Liver (tissue), 9 donors: Measurements from ENCODE around the gene TFDP1. TPM values are rescaled to one million over a fixed set of nuclear protein-coding genes. Genes with fewer than 3 reads are reported as not detected.

Experiments used
- DNase-seq: peaks from one replicate; pipeline ENCODE4 v3.0.0-alpha.2; 2017; ENCODE audit warnings: low spot score
- H3K27ac ChIP-seq, 2 donors: one replicate each; pipeline ENCODE4 v1.7.0; 2013; ENCODE audit warnings: inconsistent platforms in 2 of 2, low read length in 2 of 2, control low read depth in 1 of 2, low read depth in 1 of 2, mild to moderate bottlenecking in 1 of 2
- H3K27me3 ChIP-seq, 4 donors: one replicate each; pipeline versions ENCODE4 v1.6.1 to v1.7.0; 2013; ENCODE audit warnings: low read length in 3 of 4, inconsistent platforms in 1 of 4, mild to moderate bottlenecking in 1 of 4, moderate library complexity in 1 of 4; ENCODE audit not compliant: control insufficient read depth in 4 of 4, insufficient read depth in 4 of 4
- H3K36me3 ChIP-seq, 4 donors: one replicate each; pipeline versions ENCODE4 v1.6.1 to v1.7.0; 2013; ENCODE audit warnings: low read length in 3 of 4, mild to moderate bottlenecking in 3 of 4, low read depth in 1 of 4, moderate library complexity in 1 of 4; ENCODE audit not compliant: control insufficient read depth in 4 of 4, insufficient read depth in 3 of 4
- H3K4me1 ChIP-seq, 4 donors: one replicate each; pipeline versions ENCODE4 v1.6.1 to v1.7.0; 2013; ENCODE audit warnings: low read length in 3 of 4, mild to moderate bottlenecking in 3 of 4, moderate library complexity in 1 of 4; ENCODE audit not compliant: control insufficient read depth in 4 of 4, insufficient read depth in 4 of 4
- H3K4me3 ChIP-seq, 3 donors: one replicate each; pipeline versions ENCODE4 v1.6.1 to v1.7.0; 2013; ENCODE audit warnings: low read length in 3 of 3, control low read depth in 1 of 3, low read depth in 1 of 3, mild to moderate bottlenecking in 1 of 3
- H3K9ac ChIP-seq, 2 donors: one replicate each; pipeline ENCODE4 v1.7.0; 2013; ENCODE audit warnings: low read length in 2 of 2, mild to moderate bottlenecking in 2 of 2, moderate library complexity in 2 of 2, control low read depth in 1 of 2, low read depth in 1 of 2
- H3K9me3 ChIP-seq, 4 donors: one replicate each; pipeline versions ENCODE4 v1.6.1 to v1.7.0; 2013; ENCODE audit warnings: low read length in 3 of 4; ENCODE audit not compliant: control insufficient read depth in 4 of 4
- FOXA1 ChIP-seq: IDR thresholded peaks from 2 replicates; pipeline ENCODE4 v1.6.1; 2016; ENCODE audit warnings: antibody characterized with exemption
- FOXA2 ChIP-seq: IDR thresholded peaks from 2 replicates; pipeline ENCODE4 v1.6.1; 2016; ENCODE audit warnings: antibody characterized with exemption
- GABPA ChIP-seq, 2 donors: IDR thresholded peaks in 1 of 2; conservative IDR thresholded peaks in 1 of 2; 2 replicates each; pipeline ENCODE4 v1.6.1; 2016; ENCODE audit warnings: antibody characterized with exemption in 2 of 2, mild to moderate bottlenecking in 1 of 2, moderate library complexity in 1 of 2
- HNF4A ChIP-seq, 2 donors: conservative IDR thresholded peaks; 2 replicates each; pipeline ENCODE4 v1.6.1; 2016; ENCODE audit warnings: antibody characterized with exemption in 2 of 2, mild to moderate bottlenecking in 2 of 2
- HNF4G ChIP-seq: IDR thresholded peaks from 2 replicates; pipeline ENCODE4 v1.6.1; 2016; ENCODE audit warnings: antibody characterized with exemption
- JUND ChIP-seq, 2 donors: IDR thresholded peaks; 2 replicates each; pipeline ENCODE4 v1.6.1; 2016; ENCODE audit warnings: antibody characterized with exemption in 2 of 2
- RAD21 ChIP-seq, 2 donors: IDR thresholded peaks; 2 replicates each; pipeline ENCODE4 v1.6.1; 2016; ENCODE audit warnings: antibody characterized with exemption in 2 of 2, mild to moderate bottlenecking in 2 of 2
- SP1 ChIP-seq: IDR thresholded peaks from 2 replicates; pipeline ENCODE4 v1.6.1; 2018; ENCODE audit warnings: antibody characterized with exemption, mild to moderate bottlenecking
- TAF1 ChIP-seq: conservative IDR thresholded peaks from 2 replicates; pipeline ENCODE4 v1.6.1; 2016; ENCODE audit warnings: antibody characterized with exemption, mild to moderate bottlenecking
- YY1 ChIP-seq: IDR thresholded peaks from 2 replicates; pipeline ENCODE4 v1.6.1; 2016; ENCODE audit warnings: antibody characterized with exemption, mild to moderate bottlenecking
- WGBS: extraction: QIAGEN DNeasy Blood & Tissue Kit; methylation state at CpG from one replicate; pipeline ENCODE4 v1.1.7; 2013; 5-methylcytosine and 5-hydroxymethylcytosine counted together
- polyA plus RNA-seq, 2 donors: library from polyadenylated mRNA; stranded (reverse) in 1 of 2; unstranded in 1 of 2; fragments of 200-250 nt in 1 of 2; fragments of >200 nt in 1 of 2; fragmentation: Nextera tagmentation in 1 of 2; extraction: Ambion mirVana in 1 of 2; gene quantifications; one replicate each; pipeline versions ENCODE4 v1.2.1 to v1.2.3, GENCODE V29; 2013 to 2015
- total RNA-seq, 2 donors: library from RNA; depleted of rRNA; stranded (reverse); fragments of >200 nt; gene quantifications; one replicate each; pipeline ENCODE4 v1.2.3, GENCODE V29; 2014
- TF ChIP-seq, protein P1 (sequence below): IDR thresholded peaks from 2 replicates; pipeline ENCODE4 v1.6.1; 2016; ENCODE audit warnings: antibody characterized with exemption
- TF ChIP-seq, protein P2 (sequence below): IDR thresholded peaks from 2 replicates; pipeline ENCODE4 v1.6.1; 2016; ENCODE audit warnings: antibody characterized with exemption
- TF ChIP-seq, protein P3 (sequence below): IDR thresholded peaks from 2 replicates; pipeline ENCODE4 v1.6.1; 2016; ENCODE audit warnings: antibody characterized with exemption, mild to moderate bottlenecking
- TF ChIP-seq, protein P4 (sequence below): IDR thresholded peaks from 2 replicates; pipeline ENCODE4 v1.6.1; 2016; ENCODE audit warnings: antibody characterized with exemption
- donor health status: healthy.
- donor health status: healthy.
- donor health status: healthy.
- donor health status: healthy.
- donor health status: healthy.

The TFDP1 gene
- total and polyA plus RNA-seq, 4 donors = 9.9 to 140 (median 17.8) TPM

DNA sequence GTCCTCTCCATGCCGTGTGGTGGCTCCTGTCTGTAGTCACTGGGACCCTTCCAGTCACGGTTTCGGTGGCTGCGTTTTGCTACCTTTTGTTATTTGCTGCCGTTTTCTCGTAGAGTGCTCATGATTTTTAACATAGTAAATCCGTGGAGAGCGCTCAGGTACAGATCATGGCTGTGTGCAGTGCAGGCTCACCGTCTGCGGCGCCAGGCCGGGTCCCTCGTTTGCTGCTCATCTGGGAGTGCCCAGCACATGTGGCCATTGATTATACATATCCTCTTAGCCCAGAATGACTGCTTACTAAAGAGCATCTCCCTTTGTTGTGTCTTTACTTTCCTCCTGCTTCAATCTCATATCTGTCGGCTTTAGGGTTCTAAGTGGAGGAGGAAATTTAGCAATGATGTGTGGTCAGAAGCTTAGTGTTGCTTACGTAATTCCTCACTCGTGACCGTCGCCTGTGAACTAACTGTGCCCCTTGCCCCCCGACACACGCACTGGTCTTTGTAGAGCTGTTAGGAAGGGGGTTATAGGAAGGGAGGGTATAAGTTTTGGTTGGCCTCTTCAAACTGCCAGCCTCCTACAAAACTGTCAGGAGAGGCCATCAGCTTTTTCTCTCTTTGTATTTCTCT, 31.8 kb downstream of the TFDP1 start (continued):
- TF ChIP-seq, protein P1, sequence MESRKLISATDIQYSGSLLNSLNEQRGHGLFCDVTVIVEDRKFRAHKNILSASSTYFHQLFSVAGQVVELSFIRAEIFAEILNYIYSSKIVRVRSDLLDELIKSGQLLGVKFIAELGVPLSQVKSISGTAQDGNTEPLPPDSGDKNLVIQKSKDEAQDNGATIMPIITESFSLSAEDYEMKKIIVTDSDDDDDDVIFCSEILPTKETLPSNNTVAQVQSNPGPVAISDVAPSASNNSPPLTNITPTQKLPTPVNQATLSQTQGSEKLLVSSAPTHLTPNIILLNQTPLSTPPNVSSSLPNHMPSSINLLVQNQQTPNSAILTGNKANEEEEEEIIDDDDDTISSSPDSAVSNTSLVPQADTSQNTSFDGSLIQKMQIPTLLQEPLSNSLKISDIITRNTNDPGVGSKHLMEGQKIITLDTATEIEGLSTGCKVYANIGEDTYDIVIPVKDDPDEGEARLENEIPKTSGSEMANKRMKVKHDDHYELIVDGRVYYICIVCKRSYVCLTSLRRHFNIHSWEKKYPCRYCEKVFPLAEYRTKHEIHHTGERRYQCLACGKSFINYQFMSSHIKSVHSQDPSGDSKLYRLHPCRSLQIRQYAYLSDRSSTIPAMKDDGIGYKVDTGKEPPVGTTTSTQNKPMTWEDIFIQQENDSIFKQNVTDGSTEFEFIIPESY = no peak

DNA sequence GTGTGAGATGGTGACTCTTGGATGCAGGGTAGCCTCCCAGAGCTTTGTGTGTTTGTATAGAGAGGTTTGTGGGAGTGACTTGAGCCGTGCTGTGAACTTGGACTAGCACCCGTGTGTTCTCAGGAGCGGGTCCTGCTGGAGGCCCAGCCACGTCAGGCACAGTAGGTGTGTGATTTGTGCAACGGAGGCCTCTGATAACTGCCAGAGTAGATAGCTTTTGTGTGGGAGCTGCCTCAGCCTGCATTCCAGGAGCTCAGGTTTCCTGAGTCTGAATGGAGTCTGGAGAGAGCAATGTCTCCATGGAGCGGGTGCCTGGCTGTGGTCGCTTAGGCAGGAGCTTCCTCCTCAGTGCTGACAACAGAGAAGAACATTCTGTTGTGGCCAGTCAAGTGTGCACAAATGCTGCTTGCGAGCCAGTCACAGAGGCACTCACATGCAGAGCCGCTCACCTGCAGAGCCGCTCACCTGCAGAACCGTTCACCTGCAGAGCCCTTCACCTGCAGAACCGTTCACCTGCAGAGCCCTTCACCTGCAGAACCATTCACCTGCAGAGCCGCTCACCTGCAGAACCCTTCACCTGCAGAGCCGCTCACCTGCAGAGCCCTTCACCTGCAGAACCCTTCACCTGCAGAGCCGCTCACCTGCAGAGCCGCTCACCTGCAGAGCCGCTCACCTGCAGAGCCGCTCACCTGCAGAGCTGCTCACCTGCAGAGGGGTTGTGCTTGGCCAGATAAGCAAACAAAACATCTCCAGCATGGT, 32.6 kb downstream of the TFDP1 start:
- no peak for TF ChIP-seq FOXA2
- no peak for TF ChIP-seq HNF4A (conservative IDR thresholded peaks at IDR 0.05)
- TF ChIP-seq, protein P2, sequence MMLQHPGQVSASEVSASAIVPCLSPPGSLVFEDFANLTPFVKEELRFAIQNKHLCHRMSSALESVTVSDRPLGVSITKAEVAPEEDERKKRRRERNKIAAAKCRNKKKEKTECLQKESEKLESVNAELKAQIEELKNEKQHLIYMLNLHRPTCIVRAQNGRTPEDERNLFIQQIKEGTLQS = no peak
- no peak for TF ChIP-seq HNF4G
- TF ChIP-seq RAD21 (IDR thresholded peaks at IDR 0.05) = no peak
- TF ChIP-seq GABPA (IDR thresholded peaks at IDR 0.05 in 1 of 2, conservative IDR thresholded peaks at IDR 0.05 in 1 of 2) = no peak
- TF ChIP-seq, protein P3, sequence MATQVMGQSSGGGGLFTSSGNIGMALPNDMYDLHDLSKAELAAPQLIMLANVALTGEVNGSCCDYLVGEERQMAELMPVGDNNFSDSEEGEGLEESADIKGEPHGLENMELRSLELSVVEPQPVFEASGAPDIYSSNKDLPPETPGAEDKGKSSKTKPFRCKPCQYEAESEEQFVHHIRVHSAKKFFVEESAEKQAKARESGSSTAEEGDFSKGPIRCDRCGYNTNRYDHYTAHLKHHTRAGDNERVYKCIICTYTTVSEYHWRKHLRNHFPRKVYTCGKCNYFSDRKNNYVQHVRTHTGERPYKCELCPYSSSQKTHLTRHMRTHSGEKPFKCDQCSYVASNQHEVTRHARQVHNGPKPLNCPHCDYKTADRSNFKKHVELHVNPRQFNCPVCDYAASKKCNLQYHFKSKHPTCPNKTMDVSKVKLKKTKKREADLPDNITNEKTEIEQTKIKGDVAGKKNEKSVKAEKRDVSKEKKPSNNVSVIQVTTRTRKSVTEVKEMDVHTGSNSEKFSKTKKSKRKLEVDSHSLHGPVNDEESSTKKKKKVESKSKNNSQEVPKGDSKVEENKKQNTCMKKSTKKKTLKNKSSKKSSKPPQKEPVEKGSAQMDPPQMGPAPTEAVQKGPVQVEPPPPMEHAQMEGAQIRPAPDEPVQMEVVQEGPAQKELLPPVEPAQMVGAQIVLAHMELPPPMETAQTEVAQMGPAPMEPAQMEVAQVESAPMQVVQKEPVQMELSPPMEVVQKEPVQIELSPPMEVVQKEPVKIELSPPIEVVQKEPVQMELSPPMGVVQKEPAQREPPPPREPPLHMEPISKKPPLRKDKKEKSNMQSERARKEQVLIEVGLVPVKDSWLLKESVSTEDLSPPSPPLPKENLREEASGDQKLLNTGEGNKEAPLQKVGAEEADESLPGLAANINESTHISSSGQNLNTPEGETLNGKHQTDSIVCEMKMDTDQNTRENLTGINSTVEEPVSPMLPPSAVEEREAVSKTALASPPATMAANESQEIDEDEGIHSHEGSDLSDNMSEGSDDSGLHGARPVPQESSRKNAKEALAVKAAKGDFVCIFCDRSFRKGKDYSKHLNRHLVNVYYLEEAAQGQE = no peak
- no peak for TF ChIP-seq TAF1
- TF ChIP-seq, protein P1 = no peak
- no peak for DNase-seq
- H3K9me3 ChIP-seq = no peaks in the 10 kb centered on the region
- no peaks in the 10 kb centered on the region for H3K4me1 ChIP-seq
- H3K36me3 ChIP-seq = peaks cover 0 to 7% (median 5%) of the 10 kb centered on the region in 4 donors
- H3K4me3 ChIP-seq = no peak overlapping the region
- 92% methylated on average over 18 of the region's 18 CpGs for WGBS
- H3K27ac ChIP-seq = no peak overlapping the region
- no peaks in the 10 kb centered on the region for H3K27me3 ChIP-seq
- H3K9ac ChIP-seq = no peak overlapping the region

DNA sequence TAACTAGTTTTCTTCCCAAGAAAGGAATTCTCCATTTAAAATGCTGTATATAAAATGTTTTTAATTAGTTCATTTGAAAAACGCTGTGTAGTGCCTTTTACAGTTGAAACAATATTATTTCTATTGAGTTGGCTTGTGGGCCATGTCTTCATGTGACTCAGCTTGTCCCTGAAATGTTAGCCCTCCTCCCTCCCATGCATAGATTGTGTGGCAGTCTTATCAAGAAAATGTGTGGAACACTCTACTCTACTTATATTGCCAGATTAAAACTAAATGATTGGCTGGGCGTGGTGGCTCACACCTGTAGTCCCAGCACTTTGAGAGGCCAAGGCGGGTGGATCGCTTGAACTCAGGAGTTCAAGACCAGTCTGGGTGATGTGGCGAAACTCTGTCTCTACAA, 33.4 kb downstream of the TFDP1 start:
- Histone ChIP-seq H3K9ac (no peak overlapping the region), H3K36me3 (peaks cover 0 to 10% (median 4%) of the 10 kb centered on the region in 4 donors), H3K27ac (no peak overlapping the region), H3K4me1 (no peaks in the 10 kb centered on the region), H3K9me3 (no peaks in the 10 kb centered on the region), H3K27me3 (no peaks in the 10 kb centered on the region), H3K4me3 (no peak overlapping the region)
- 95% methylated on average over 5 of the region's 5 CpGs for WGBS
- DNase-seq = no peak
- TF ChIP-seq, protein P4, sequence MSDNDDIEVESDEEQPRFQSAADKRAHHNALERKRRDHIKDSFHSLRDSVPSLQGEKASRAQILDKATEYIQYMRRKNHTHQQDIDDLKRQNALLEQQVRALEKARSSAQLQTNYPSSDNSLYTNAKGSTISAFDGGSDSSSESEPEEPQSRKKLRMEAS = no peak
- TF ChIP-seq YY1 = no peak
- TF ChIP-seq FOXA2 = no peak
- no peak for TF ChIP-seq SP1
- no peak for TF ChIP-seq JUND (IDR thresholded peaks at IDR 0.05)
- TF ChIP-seq FOXA1 = no peak
- no peak for TF ChIP-seq HNF4G
